Panc1 (cell line): ENCODE measurements around the gene RPL26. TPM values are rescaled to one million over a fixed set of nuclear protein-coding genes. Genes with fewer than 3 reads are reported as not detected.

Experiments
- ATAC-seq: fragments of 200-7000 bp; cut with Tn5 transposase; 2 replicates; pipeline ENCODE4 v1.9.1; 2020; ENCODE audit warnings: mild to moderate bottlenecking, moderate library complexity
- BruUV-seq: library from RNA; stranded (reverse); fragments of 400-500 nt; replicated peaks from 2 replicates; lab custom pipeline; 2021; lab: Mats Ljungman, UMichigan
- CTCF ChIA-PET: fragments of 300-600 bp; sonication (Branson Sonifier 250); formaldehyde crosslinking; loops from one replicate; lab custom pipeline; 2022; ENCODE audit warnings: antibody characterized with exemption; lab: Charles Lee
- POLR2A ChIA-PET: fragments of 300-600 bp; sonication (Branson Sonifier 250); formaldehyde crosslinking; loops from one replicate; lab custom pipeline; 2022; ENCODE audit warnings: antibody characterized with exemption; lab: Charles Lee
- DNase-seq: peaks from one replicate; pipeline ENCODE4 v3.0.0-alpha.2; 2010; ENCODE audit warnings: low read depth, low spot score
- H3K27ac ChIP-seq: 2 replicates; pipeline ENCODE4 v1.5.1; 2011; ENCODE audit warnings: mild to moderate bottlenecking, low read length, inconsistent platforms
- H3K27me3 ChIP-seq: fragments of 200-500 bp; sonication (Bioruptor generic); 2 replicates; pipeline ENCODE4 v1.6.0; 2014; ENCODE audit warnings: low read length, inconsistent platforms; ENCODE audit not compliant: control insufficient read depth, insufficient read depth
- H3K36me3 ChIP-seq: fragments of 200-500 bp; sonication (Bioruptor generic); 2 replicates; pipeline ENCODE4 v1.5.1; 2014; ENCODE audit warnings: inconsistent platforms, mild to moderate bottlenecking, low read length, moderate library complexity; ENCODE audit not compliant: control insufficient read depth, insufficient read depth
- H3K4me1 ChIP-seq: 2 replicates; pipeline ENCODE4 v1.5.1; 2011; ENCODE audit warnings: inconsistent platforms, mild to moderate bottlenecking, low read length, moderate library complexity; ENCODE audit not compliant: control insufficient read depth, insufficient read depth
- H3K4me3 ChIP-seq, 2 experiments: 2 replicates each; pipeline ENCODE4 v1.5.1; 2011 to 2012; ENCODE audit warnings: low read depth in 2 of 2, low read length in 2 of 2, mild to moderate bottlenecking in 2 of 2, inconsistent platforms in 1 of 2, moderate library complexity in 1 of 2
- H3K9me3 ChIP-seq: fragments of 200-500 bp; sonication (Bioruptor generic); 2 replicates; pipeline ENCODE4 v1.5.1; 2014; ENCODE audit warnings: low read depth, mild to moderate bottlenecking, inconsistent platforms, low read length, moderate library complexity; ENCODE audit not compliant: control insufficient read depth, insufficient read depth
- CTCF ChIP-seq: fragments of 450-650 bp; IDR thresholded peaks from 2 replicates; pipeline ENCODE4 v1.5.1; 2017; ENCODE audit warnings: mild to moderate bottlenecking
- POLR2AphosphoS5 ChIP-seq: IDR thresholded peaks from 2 replicates; pipeline ENCODE4 v1.6.1; 2012; ENCODE audit warnings: mild to moderate bottlenecking, low read depth, low read length, moderate library complexity
- REST ChIP-seq, 2 experiments: IDR thresholded peaks; 2 replicates each; pipeline ENCODE4 v1.6.1; 2011 to 2012; ENCODE audit warnings: low read depth in 2 of 2, control low read depth in 1 of 2, low read length in 1 of 2, mild to moderate bottlenecking in 1 of 2, moderate library complexity in 1 of 2; ENCODE audit not compliant: insufficient read depth in 1 of 2
- SIN3A ChIP-seq: IDR thresholded peaks from 2 replicates; pipeline ENCODE4 v1.6.1; 2012; ENCODE audit warnings: low read depth, mild to moderate bottlenecking, low read length, moderate library complexity, borderline replicate concordance; ENCODE audit not compliant: insufficient read depth
- TCF7L2 ChIP-seq: IDR thresholded peaks from 2 replicates; pipeline ENCODE4 v1.6.1; 2011; ENCODE audit warnings: mild to moderate bottlenecking, low read depth, low read length, inconsistent platforms
- in situ Hi-C: cut with HindIII; loops from 2 replicates; pipeline ENCODE4 v1.10.0; 2016; ENCODE audit warnings: low sequenced_read_pairs, low pct_unique_long_range_greater_than_20kb
- intact Hi-C: fragments of 100-400 bp; cut with micrococcal nuclease; formaldehyde crosslinking; loops from one replicate; pipeline ENCODE4 v1.10.0; 2022; ENCODE audit not compliant: unreplicated experiment
- total RNA-seq: library from RNA; stranded (reverse); gene quantifications from one replicate; pipeline ENCODE4 v1.2.1, GENCODE V29; 2021; ENCODE audit not compliant: unreplicated experiment

Gene RPL26
- total RNA-seq, 1 experiment from 2014 or later = 865 TPM

GRCh38 chr17:8401107-8401506, 18.1 kb upstream of the RPL26 start:
- no peak for TF ChIP-seq CTCF
- TF ChIP-seq REST (IDR thresholded peaks at IDR 0.05; ENCODE audit: insufficient read depth in 1 of 2, low read depth in 2 of 2, low read length in 1 of 2) = no peak
- no peak for TF ChIP-seq POLR2AphosphoS5
- no peak for TF ChIP-seq SIN3A
- no peak for TF ChIP-seq TCF7L2
- DNase-seq = no peak
- no peak overlapping the region for H3K27ac ChIP-seq
- no peak overlapping the region for H3K4me3 ChIP-seq
- ATAC-seq = no peak
- no peaks in the 10 kb centered on the region for H3K36me3 ChIP-seq
- ChIA-PET POLR2A (no interaction called here), CTCF (no interaction called here)
- intact Hi-C loops = no loop called here
- in situ Hi-C loops = no loop called here
- no peaks in the 10 kb centered on the region for H3K4me1 ChIP-seq
- no TSS peak for BruUV-seq
- H3K9me3 ChIP-seq = no peaks in the 10 kb centered on the region
- peaks cover 2% of the 10 kb centered on the region; the same call in 1 of the 2 replicates for H3K27me3 ChIP-seq

GRCh38 chr17:8398980-8399379, 16.0 kb upstream of the RPL26 start:
- intact Hi-C loops = no loop called here
- Histone ChIP-seq H3K27me3 (peaks cover 2% of the 10 kb centered on the region; the same call in 1 of the 2 replicates), H3K4me1 (0 out of 2 replicates have a peak, but pooled peaks cover 1% of the 10 kb centered on the region), H3K27ac (no peak overlapping the region), H3K4me3 (no peak overlapping the region), H3K36me3 (no peaks in the 10 kb centered on the region), H3K9me3 (no peaks in the 10 kb centered on the region)
- ChIA-PET CTCF (interaction anchor here (0.7 kb wide), 1 partner anchor 174 kb away, joined by 3 read pairs; no protein-coding TSS in a partner anchor), POLR2A (no interaction called here)
- in situ Hi-C loops = no loop called here
- DNase-seq = no peak
- no peak for ATAC-seq
- BruUV-seq = no TSS peak
- TF ChIP-seq SIN3A (no peak), REST (IDR thresholded peaks at IDR 0.05; ENCODE audit: insufficient read depth in 1 of 2, low read depth in 2 of 2, low read length in 1 of 2) (peak in 1 of 2 experiments; percentile 29; a peak in 1 of 4 replicates)
